GM18526 (cell line): ENCODE results near the gene LACRT.

Source experiments
- POLR2A ChIP-seq: IDR thresholded peaks from 3 replicates; pipeline ENCODE4 v1.6.1; 2011; ENCODE audit not compliant: insufficient read length; ENCODE audit errors: extremely low read depth

The LACRT gene

DNA sequence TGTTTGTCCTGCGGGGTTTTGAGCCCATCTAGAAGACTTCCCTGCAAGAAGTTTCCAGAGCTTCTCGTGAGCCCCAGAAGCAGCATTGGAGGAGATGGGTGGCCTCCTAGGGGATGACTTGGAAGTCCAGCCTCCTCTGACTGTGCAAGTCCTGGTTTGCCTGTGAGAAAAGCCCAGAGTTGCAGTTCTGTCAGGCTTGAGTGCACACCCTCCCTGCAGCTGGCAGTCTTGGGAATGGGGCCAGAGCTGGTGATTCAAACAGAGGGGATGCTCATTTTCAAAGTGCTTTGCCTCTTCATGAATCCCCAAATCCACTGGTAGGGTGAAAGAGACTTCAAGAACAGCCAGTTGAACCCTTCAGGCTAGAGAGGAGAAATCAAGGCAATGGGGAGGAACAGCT is 42.4 kb downstream of the LACRT start:
- TF ChIP-seq POLR2A: no peak

DNA sequence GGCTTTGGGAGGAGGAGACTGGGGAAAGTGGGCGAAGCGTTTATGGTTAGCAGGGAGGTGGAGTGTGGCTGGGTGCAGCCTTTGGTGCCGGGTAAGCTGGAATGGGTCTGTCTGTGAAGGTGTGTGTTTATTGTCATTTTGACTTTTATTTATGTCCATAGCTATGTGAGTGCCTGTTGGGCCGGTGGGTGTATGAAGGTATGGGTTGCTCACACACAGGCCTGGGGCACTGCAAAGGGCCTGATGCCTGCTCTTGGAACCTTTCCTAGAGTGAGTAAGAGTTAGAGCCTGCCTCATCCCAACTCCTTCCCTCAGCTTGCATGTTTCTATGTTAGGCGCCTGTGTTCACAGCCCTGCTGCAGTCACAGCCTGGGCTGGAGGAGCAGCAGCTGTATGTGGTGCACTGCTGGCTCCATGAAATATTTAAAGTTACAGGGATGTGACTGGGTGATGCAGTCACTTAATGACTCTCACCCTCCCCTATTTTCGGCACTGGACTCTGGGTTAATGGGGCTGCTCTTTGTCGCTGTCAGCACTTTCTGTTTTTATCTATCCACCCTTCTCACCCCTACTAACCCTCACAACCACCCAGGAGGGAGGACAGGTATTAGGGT is 43.6 kb downstream of the LACRT start:
- TF ChIP-seq POLR2A: no peak

DNA sequence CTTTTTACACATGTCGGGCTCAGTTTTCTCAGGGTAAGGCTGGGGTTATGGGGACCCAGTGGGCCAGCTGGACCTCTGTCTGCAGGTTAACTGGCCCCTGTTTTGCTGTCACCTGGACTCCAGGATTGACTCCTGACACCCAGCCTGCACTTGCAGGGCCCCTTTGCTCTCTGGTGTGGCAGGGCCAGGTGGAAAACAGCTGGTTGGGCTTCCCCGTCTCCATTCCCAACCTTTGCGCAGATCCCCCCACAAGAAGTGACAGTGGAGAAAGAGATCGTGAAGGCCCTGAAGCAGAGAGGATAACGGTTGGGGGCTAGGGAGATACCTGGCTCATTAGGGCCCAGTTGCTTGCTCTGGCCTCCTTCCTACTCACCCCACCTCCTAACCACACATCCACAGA is 44.7 kb downstream of the LACRT start:
- TF ChIP-seq POLR2A: no peak

DNA sequence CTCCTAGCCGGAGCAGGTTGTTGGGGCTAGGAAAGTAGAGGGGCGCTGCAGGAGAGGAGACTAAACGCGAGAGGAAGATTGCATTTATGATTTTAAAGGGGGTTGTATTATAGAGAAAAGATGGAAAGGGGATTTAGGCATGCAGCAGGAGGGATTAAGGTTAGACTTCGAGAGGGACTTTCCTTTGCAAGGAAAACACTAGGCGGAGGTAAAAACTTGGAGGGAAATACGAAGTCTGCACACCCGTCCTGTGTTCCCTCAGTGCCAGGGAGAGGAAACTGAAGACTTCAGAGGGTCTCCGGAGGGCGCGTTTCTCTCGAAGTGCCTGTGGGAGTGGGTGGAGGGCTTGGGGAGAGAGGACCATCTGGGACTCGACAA is 45.8 kb downstream of the LACRT start:
- no peak for TF ChIP-seq POLR2A

DNA sequence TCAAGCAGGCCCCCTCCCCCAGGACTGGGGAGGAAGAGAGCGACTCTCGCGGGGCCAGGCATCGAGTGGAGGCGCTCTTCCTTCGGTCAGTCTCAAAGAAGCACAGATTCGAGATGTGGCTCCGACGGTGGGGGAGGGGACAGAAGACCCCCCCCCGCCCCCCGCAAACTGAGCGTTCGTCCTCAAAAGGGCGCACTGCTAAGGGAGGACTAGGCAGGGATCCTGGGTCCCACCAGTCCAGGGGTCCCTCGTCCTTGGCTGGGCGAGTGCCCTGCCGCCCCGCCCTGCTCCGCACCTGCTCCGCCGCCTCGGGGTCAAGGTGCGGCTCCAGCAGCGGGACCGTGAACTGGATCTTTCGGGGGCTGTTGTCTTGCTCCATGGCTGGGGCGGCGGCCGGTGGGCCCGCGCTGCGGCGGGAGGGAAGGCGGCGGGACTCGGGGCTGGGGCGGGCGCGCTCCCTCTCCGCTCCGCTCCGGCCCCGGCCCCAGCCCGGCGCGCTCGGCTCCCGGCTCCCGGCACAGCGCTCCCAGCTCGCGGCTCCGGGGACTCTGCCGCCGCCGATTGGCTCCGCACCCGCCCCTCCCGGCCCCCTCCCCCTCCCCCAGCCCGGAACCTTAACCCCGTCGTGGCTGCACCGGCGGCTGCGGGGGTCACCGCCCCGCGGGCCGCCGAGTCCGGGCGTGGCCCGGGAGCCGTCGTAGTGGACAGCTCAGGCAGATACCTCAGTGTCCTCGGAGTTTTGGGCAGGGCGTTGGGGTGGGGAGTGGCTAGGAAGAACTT is 46.4 kb downstream of the LACRT start, which contains the start of gene PPP1R1A:
TSS of gene PPP1R1A (minus strand) at position 550 of the 780 bp plus-strand sequence. CDS start at position 379, 171 bp downstream.
- TF ChIP-seq POLR2A: no peak

DNA sequence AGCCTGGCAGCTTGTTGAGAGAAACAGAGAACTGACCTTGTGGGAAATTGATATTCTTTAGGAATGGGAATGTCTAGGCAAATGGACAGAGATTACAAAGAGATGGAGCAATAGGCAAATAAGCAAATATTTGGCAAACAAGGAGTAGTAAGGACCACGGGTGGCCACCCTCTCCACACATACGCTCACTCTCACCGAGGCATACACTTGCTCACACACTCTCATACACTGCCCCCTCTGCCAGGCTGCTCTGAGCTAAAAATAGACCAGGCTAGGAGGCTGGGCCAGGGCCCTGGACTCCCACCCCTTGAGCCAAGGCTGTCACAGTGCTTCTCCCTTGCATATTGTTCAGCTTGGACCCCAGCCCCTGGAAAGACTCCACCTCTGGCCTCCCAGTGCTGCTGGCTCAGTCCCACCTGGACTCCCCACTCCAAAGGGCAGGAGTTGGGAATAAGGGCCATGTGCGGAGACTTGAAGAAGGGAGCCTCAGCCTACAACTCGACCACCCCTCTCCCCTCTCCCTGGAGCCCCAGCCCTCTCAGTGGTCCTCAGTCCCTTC is 47.3 kb downstream of the LACRT start:
- no peak for TF ChIP-seq POLR2A

DNA sequence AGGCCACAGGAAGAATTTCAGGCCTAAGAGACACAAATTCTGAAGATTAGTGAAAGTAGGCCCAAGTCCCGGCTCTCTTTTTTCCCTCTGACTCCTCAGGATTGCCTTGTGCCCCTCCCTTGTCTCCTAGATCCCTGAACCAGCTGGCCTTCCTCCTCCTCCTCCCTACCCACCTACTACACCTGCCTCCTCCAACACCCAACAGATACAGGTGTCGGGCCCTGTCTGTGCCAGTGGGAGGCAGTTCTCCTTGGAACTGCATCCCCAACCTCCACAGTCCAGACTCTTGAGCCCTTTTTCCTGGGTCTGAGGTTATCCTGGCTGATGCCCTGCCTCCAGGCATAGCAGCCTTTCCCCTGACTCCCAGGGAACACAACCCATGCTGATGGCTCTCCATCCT is 48.1 kb downstream of the LACRT start:
- TF ChIP-seq POLR2A: no peak

DNA sequence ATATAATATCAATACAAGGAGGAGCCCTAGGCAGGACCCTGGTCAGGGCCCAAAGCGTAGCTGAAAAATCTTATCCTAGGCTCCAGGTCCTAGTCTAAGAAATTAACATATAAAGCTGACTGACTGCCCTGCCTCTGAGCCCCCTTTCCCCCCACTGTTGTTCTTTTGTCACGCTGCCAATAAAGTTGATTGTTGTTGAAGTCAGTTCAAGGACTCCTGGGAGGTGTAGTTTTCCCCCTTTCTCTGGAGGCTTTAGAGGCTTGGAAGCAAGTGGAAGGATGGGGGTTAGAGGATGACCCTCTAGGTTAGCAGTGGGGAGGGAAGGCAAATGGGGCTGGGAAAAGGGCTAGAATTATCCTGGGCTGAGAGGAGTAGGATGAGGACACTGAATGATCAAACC is 49.5 kb downstream of the LACRT start:
- no peak for TF ChIP-seq POLR2A

DNA sequence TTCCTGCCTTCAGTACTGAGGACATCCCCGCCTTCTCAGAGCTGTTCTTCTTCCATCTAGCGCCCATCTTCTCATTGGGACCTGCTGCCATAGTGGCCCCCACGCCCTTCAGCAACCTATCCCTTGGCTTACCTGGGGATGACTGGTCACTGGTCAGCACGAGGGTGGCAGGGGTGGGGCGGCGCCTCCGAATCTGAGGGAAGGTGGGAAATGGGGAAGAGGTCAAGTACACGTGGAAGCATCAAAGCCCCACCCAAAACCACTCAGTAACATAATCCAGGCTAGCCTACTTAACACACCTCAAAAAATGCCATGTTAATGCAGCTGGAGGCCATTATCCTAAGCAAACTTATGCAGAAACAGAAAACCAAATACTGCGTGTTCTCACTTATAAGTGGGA is 50.6 kb downstream of the LACRT start:
- no peak for TF ChIP-seq POLR2A

DNA sequence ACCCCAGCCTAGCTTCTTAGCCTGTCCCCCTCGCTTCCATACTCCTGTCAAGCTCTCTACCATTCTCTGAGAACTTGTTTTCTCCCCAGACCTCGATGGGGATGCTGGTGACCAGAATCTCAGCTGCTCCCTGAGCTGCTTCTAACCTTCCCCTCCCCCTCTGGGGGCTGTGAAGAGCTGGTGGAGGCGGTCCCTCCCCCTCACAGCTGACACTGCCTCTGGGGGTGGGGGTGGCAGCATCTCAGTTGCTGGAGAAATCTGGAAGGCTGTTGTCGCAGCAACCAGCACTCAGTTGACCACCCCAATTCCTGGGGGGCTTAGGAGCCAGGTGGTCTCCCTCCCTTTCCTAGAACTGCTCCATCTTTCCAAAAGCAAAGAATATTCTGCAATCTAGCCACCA is 51.0 kb downstream of the LACRT start:
- TF ChIP-seq POLR2A: no peak

DNA sequence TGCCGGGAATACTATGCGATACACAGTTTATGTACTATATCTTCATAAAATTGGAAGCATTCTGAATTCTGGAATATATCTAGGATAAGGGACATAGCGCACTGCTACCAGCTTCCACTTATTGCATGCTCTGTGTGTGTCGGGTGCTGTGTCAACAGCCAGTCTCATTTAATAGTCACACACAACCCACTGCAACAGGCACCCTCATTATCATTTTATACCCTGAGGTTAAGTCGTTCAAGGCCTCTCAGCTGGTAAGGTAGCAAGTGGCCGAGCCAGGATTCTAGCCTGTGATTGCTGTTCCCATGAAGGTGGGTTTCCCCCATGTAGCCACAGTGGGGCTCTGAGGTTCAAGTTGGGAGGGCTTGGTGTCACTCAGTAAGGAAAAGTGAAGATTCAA is 53.3 kb downstream of the LACRT start:
- TF ChIP-seq POLR2A: no peak
